HG03095 (cell line): ENCODE measurements around the gene ZNF442.
"Not testable (repeated sequence)": the region's sequence is repeated elsewhere in the genome, so short reads cannot be mapped to it uniquely, and the experiment has no call there.

Experiments
- ATAC-seq: cut with Tn5 transposase; IDR thresholded peaks from one replicate; pipeline ENCODE4 v1.9.1; 2021; ENCODE audit warnings: moderate library complexity; ENCODE audit not compliant: unreplicated experiment

The ZNF442 gene

GRCh38 chr19:12331211-12331941, 34.1 kb downstream of the ZNF442 start:
- no peak for ATAC-seq

DNA sequence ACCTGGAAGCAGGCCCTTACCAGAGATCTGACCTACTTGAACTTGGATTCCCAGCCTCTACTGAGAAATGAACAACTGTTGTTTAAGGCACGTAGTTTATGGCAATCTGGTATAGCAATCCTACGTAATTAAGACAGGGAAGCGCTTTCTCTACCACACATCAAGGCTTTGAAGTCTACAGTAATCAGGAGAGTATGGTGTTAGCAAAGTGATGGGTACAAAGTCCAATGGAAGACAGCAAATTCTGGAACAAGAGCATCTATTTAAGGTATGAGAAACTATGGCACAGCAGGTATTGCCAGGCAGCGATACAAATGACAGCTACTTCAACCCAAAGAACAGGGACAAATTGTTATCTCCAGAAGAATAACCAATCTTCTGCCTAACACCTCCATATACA, 35.1 kb downstream of the ZNF442 start:
- no peak for ATAC-seq

- no peak for ATAC-seq
Measured at GRCh38 chr19:12325690-12326089, 39.8 kb downstream of the ZNF442 start.

GRCh38 chr19:12318782-12319413, 46.6 kb downstream of the ZNF442 start:
- ATAC-seq, result no peak

GRCh38 chr19:12314553-12314952, 50.9 kb downstream of the ZNF442 start:
- ATAC-seq, result no peak

DNA sequence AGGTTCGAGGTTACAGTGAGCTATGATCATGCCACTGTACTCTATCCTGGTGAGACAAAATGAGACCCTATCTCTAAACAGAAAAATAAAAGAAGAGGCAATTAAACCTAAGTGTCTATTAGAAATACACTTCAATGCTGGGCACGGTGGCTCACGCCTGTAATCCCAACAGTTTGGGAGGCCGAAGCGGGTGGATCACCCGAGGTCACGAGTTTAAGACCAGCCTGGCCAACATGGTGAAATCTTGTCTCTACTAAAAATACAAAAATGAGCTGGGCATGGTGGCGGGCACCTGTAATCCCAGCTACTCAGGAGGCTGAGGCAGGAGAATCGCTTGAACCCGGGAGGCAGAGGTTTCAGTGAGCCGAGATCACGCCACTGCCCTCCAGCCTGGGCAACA, 56.6 kb downstream of the ZNF442 start:
- not testable (repeated sequence) for ATAC-seq
